ENCODE measurements around the gene ZFYVE9. TPM values are rescaled to one million over a fixed set of nuclear protein-coding genes. Genes with fewer than 3 reads are reported as not detected.

The ZFYVE9 gene
- total RNA-seq, 3 donors from 2014 or later: 12.4 to 25.7 (median 19.1) TPM

DNA sequence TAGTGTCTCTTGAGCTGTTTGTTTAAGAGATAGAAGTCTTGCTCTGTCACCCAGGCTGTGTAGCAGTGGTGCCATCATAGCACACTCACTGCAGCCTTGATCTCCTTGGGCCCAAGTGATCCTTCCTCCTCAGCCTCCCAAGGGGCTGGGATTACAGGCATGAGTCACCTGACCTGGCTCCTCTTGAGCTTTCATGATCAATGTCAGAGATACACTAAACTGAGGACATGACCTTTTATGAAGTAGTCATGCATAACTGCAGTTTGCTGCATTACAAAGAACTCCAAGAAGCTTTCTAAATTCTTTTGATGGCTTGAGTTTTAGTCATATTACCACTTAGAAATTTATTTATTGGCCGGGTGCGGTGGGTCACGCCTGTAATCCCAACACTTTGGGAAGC lies 146.4 kb downstream of the ZFYVE9 start:
- intact Hi-C loops (cut with DNase I, micrococcal nuclease): no loop called here
- DNase-seq (no peak), ATAC-seq (no peak)
- TF ChIP-seq, protein P1, sequence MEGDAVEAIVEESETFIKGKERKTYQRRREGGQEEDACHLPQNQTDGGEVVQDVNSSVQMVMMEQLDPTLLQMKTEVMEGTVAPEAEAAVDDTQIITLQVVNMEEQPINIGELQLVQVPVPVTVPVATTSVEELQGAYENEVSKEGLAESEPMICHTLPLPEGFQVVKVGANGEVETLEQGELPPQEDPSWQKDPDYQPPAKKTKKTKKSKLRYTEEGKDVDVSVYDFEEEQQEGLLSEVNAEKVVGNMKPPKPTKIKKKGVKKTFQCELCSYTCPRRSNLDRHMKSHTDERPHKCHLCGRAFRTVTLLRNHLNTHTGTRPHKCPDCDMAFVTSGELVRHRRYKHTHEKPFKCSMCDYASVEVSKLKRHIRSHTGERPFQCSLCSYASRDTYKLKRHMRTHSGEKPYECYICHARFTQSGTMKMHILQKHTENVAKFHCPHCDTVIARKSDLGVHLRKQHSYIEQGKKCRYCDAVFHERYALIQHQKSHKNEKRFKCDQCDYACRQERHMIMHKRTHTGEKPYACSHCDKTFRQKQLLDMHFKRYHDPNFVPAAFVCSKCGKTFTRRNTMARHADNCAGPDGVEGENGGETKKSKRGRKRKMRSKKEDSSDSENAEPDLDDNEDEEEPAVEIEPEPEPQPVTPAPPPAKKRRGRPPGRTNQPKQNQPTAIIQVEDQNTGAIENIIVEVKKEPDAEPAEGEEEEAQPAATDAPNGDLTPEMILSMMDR (IDR thresholded peaks at IDR 0.05): no peak
- Histone ChIP-seq H3K36me3 (ENCODE audit: low read depth) (no peaks in the 10 kb centered on the region), H3K4me1 (ENCODE audit: low read depth) (no peaks in the 10 kb centered on the region), H3K9me3 (no peaks in the 10 kb centered on the region), H3K4me3 (no peak overlapping the region)

DNA sequence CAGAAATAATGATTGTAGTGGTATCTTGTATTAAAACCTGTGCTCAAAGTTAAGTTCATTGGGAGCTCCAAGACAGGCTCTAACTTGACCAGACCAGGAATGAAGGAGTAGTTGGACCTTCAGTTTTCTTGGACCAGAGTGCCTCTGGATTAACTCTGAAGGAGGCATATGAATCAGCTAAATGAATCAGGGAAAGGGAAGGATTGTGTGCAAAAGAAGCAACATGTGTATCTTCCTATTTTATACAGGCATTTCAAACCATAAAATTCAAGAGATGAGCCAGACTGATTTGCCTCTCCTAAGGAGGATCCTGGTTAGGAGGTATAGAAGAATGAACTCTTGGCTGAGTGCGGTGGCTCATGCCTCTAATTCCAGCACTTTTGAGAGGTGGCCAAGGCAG lies 152.7 kb downstream of the ZFYVE9 start:
- no peaks in the 10 kb centered on the region for H3K4me1 ChIP-seq (ENCODE audit: low read depth)
- H3K4me3 ChIP-seq: no peak overlapping the region
- ATAC-seq: no peak
- TF ChIP-seq, protein P1 (IDR thresholded peaks at IDR 0.05): no peak
- intact Hi-C loops (cut with DNase I, micrococcal nuclease): loop anchor here (10.0 kb wide), 2 partner anchors 150 to 170 kb away; partner anchors contain the start of gene ZFYVE9 (in 1 of the 2)
- no peaks in the 10 kb centered on the region for H3K9me3 ChIP-seq
- no peaks in the 10 kb centered on the region for H3K36me3 ChIP-seq (ENCODE audit: low read depth)
- DNase-seq: no peak

DNA sequence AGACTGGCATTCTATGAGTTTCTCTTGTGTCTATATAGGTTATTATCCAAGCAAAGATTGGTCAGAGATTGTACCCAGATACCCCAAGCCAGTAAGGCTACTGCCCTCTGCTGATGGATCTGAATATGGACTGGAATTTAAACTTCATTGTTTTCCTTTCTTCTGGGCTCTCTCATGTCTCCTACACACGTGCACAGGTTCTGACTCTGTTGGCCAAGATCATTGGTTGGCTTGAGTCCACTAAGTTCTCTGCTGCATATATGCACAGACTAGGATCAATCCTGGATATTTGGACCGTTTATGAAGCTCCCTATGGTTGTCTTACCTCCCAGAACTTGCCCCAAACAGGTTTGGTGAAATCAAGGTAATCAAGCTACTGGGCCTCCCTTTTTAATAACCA lies 154.5 kb downstream of the ZFYVE9 start:
- Histone ChIP-seq H3K4me1 (ENCODE audit: low read depth) (no peaks in the 10 kb centered on the region), H3K4me3 (no peak overlapping the region), H3K9me3 (no peaks in the 10 kb centered on the region), H3K36me3 (ENCODE audit: low read depth) (no peaks in the 10 kb centered on the region)
- TF ChIP-seq, protein P1 (IDR thresholded peaks at IDR 0.05): peak; percentile 25
- ATAC-seq: peak; percentile 93
- DNase-seq: peak in 1 of 3 donors; percentile 61
- intact Hi-C loops (cut with DNase I, micrococcal nuclease): loop anchor here (10.0 kb wide), 2 partner anchors 152 to 172 kb away; partner anchors contain the start of gene ZFYVE9 (in 1 of the 2)

DNA sequence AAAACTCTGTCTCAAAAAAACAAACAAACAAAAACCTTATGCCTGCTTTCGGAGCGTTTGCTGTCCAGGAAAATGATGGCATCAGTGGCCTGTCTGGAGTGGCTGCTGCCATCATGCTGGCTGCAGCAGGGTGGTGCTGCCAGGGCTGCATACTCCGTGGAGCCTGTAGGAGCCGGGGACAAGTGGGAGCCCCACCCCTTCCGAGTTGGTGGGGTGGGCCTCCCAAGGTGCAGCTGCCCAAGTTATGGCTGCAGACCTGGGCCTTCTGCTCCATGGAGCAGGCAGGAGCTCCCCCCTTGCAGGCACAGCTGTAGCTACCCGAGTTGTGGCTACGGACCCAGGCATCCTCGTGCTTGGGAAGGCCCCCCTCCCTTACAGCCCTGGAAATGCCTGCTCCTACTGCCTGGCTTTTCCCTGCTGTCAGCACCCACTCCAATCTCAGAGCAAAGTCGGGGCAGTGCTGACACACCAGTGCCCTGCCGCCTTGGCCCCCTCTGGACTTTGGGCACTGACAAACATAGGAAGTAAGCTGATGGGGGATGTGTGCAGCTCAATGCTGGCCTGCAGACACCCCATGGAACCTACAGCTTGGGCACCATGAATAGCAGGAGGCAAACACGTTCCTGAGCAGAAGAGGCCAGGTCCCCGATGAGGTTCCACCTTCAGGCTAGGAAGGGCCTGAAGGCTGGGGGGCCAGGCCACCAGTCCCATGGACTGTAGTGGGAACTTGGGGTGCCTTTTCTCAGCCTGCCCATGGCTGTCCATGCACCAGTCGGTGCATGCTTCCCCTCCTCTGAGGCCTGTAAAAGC lies 163.7 kb downstream of the ZFYVE9 start:
- Histone ChIP-seq H3K36me3 (ENCODE audit: low read depth) (no peaks in the 10 kb centered on the region), H3K4me1 (ENCODE audit: low read depth) (no peaks in the 10 kb centered on the region), H3K4me3 (no peak overlapping the region), H3K9me3 (no peaks in the 10 kb centered on the region)
- intact Hi-C loops (cut with DNase I, micrococcal nuclease): no loop called here
- no peak for DNase-seq
- TF ChIP-seq, protein P1 (IDR thresholded peaks at IDR 0.05): no peak
- ATAC-seq: no peak

DNA sequence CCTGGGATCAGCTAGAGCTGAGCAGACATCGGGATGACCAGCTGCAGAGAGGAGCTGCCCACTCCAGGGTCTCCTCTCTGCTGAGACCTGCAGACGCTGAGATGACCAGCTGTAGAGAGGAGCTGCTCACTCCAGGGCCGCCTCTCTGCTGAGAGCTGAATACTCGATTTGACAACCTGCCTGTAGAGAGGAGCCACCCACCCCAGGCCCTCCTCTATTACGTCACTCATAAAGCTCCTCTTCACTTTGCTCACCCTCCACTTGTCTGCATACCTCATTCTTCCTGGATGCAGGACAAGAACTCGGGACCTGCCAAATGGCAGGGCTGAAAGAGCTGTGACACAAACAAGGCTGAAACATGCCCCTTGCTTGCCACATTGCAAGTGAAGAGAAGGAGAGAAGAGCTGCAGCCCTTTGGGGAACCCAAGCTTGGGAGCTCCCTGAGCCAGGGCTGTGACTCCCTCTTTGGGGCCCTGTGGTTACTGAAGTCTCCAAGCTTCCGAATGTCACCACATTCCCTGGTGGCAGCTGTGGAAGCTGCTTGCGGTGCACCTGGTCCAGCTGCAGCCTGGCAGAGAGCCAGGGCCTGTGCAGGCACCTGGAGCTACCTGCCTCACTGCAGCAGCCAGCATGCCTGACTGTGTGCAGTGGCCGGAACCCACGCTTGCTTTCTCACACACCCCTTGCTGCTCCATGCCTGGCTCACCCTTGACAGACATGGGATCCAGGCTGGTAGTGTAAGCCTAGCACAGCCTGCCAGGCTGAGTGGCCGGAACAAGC lies 164.5 kb downstream of the ZFYVE9 start:
- no peak for ATAC-seq
- no peaks in the 10 kb centered on the region for H3K4me1 ChIP-seq (ENCODE audit: low read depth)
- H3K36me3 ChIP-seq (ENCODE audit: low read depth): no peaks in the 10 kb centered on the region
- no peak overlapping the region for H3K4me3 ChIP-seq
- H3K9me3 ChIP-seq: no peaks in the 10 kb centered on the region
- DNase-seq: no peak
- TF ChIP-seq, protein P1 (IDR thresholded peaks at IDR 0.05): no peak
- intact Hi-C loops (cut with DNase I, micrococcal nuclease): no loop called here
